ENCODE results near the gene NCOA1. TPM values are rescaled to one million over a fixed set of nuclear protein-coding genes. Genes with fewer than 3 reads are reported as not detected.

NCOA1 gene
- total RNA-seq, 1 experiment from 2014 or later, result 27.5 TPM

GRCh38 chr2:24471662-24472061, 19.4 kb upstream of the NCOA1 start:
- Histone ChIP-seq H3K4me1 (ENCODE audit: insufficient read depth, low read length, poor library complexity, severe bottlenecking) (no peaks in the 10 kb centered on the region), H3K36me3 (ENCODE audit: insufficient read depth, low read length, poor library complexity, severe bottlenecking) (no peaks in the 10 kb centered on the region), H3K27ac (ENCODE audit: low read depth, low read length, poor library complexity, severe bottlenecking) (no peak overlapping the region), H3K27me3 (replicated peaks; ENCODE audit: insufficient read depth, low read depth, low read length, poor library complexity) (no peaks in the 10 kb centered on the region), H3K4me3 (ENCODE audit: low read depth, low read length, poor library complexity, severe bottlenecking) (no peak overlapping the region), H3K9me3 (ENCODE audit: low read depth, low read length, poor library complexity, severe bottlenecking) (no peaks in the 10 kb centered on the region)
- intact Hi-C loops (cut with micrococcal nuclease; ENCODE audit: unreplicated experiment), result no loop called here
- DNase-seq (ENCODE audit: low spot score), result peak; percentile 47
- BruUV-seq (replicated peaks), result no TSS peak
- ChIA-PET POLR2A (ENCODE audit: low non-redundant PET) (no interaction called here), CTCF (no interaction called here)
- no peak for TF ChIP-seq EZH2 (IDR thresholded peaks at IDR 0.05; ENCODE audit: borderline replicate concordance, low read depth, low read length, poor library complexity, severe bottlenecking)
- no peak for TF ChIP-seq CTCF (conservative IDR thresholded peaks at IDR 0.05; ENCODE audit: low read depth, low read length)

- no peak for TF ChIP-seq EZH2 (IDR thresholded peaks at IDR 0.05; ENCODE audit: borderline replicate concordance, low read depth, low read length, poor library complexity, severe bottlenecking)
- no peak for TF ChIP-seq CTCF (conservative IDR thresholded peaks at IDR 0.05; ENCODE audit: low read depth, low read length)
- CTCF ChIA-PET, result no interaction called here
Measured at GRCh38 chr2:24472416-24472815, 18.6 kb upstream of the NCOA1 start.

GRCh38 chr2:24473626-24474025, 17.4 kb upstream of the NCOA1 start:
- H3K4me3 ChIP-seq (ENCODE audit: low read depth, low read length, poor library complexity, severe bottlenecking), result no peak overlapping the region
- TF ChIP-seq CTCF (conservative IDR thresholded peaks at IDR 0.05; ENCODE audit: low read depth, low read length) (no peak), EZH2 (IDR thresholded peaks at IDR 0.05; ENCODE audit: borderline replicate concordance, low read depth, low read length, poor library complexity, severe bottlenecking) (no peak)
- no peaks in the 10 kb centered on the region for H3K36me3 ChIP-seq (ENCODE audit: insufficient read depth, low read length, poor library complexity, severe bottlenecking)
- BruUV-seq (replicated peaks), result no TSS peak
- DNase-seq (ENCODE audit: low spot score), result no peak
- ChIA-PET CTCF (interaction anchor here (0.5 kb wide), 1 partner anchor 655 kb away, joined by 4 read pairs; no protein-coding TSS in a partner anchor), POLR2A (ENCODE audit: low non-redundant PET) (no interaction called here)
- intact Hi-C loops (cut with micrococcal nuclease; ENCODE audit: unreplicated experiment), result no loop called here
- no peaks in the 10 kb centered on the region for H3K4me1 ChIP-seq (ENCODE audit: insufficient read depth, low read length, poor library complexity, severe bottlenecking)
- H3K27me3 ChIP-seq (replicated peaks; ENCODE audit: insufficient read depth, low read depth, low read length, poor library complexity), result no peaks in the 10 kb centered on the region
- H3K9me3 ChIP-seq (ENCODE audit: low read depth, low read length, poor library complexity, severe bottlenecking), result no peaks in the 10 kb centered on the region
- no peak overlapping the region for H3K27ac ChIP-seq (ENCODE audit: low read depth, low read length, poor library complexity, severe bottlenecking)

More at GRCh38 chr2:24472416-24472815, 18.6 kb upstream of the NCOA1 start:
- H3K9me3 ChIP-seq (ENCODE audit: low read depth, low read length, poor library complexity, severe bottlenecking), result no peaks in the 10 kb centered on the region
- no TSS peak for BruUV-seq (replicated peaks)
- no peak overlapping the region for H3K4me3 ChIP-seq (ENCODE audit: low read depth, low read length, poor library complexity, severe bottlenecking)
- DNase-seq (ENCODE audit: low spot score), result no peak
- POLR2A ChIA-PET (ENCODE audit: low non-redundant PET), result no interaction called here
- intact Hi-C loops (cut with micrococcal nuclease; ENCODE audit: unreplicated experiment), result no loop called here
- H3K36me3 ChIP-seq (ENCODE audit: insufficient read depth, low read length, poor library complexity, severe bottlenecking), result no peaks in the 10 kb centered on the region
- H3K4me1 ChIP-seq (ENCODE audit: insufficient read depth, low read length, poor library complexity, severe bottlenecking), result no peaks in the 10 kb centered on the region
- H3K27me3 ChIP-seq (replicated peaks; ENCODE audit: insufficient read depth, low read depth, low read length, poor library complexity), result no peaks in the 10 kb centered on the region
- H3K27ac ChIP-seq (ENCODE audit: low read depth, low read length, poor library complexity, severe bottlenecking), result no peak overlapping the region

All from A673 (cell line).